GM12873 (cell line): ENCODE measurements around the gene MROH7.

Source experiments
- TF ChIP-seq, protein P1 (sequence below): IDR thresholded peaks from 2 replicates; pipeline ENCODE4 v1.5.1; 2012; ENCODE audit warnings: low read depth, mild to moderate bottlenecking, moderate library complexity, low read length, control low read depth; ENCODE audit not compliant: insufficient read depth; ENCODE audit errors: missing control alignments

The MROH7 gene

DNA sequence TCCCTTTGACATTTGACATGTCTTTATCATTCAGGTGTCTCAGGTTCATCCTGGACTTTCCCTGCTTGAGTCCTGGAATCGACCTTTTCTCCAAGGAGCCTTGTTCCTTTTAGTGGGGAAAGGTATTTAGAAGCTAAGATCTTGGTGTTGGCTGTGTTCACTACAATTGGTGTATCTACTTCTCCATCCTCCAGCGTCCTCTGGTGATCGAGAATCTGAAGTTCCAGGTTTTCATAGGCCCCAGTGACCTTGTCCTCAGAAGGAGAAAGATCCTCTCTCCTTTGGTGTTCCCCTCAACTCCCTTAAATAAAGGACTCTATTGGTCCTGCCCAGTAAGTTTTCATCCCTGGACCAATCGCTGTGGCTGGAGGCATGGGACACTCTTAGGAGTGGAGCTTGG is 22.1 kb downstream of the MROH7 start:
- TF ChIP-seq, protein P1, sequence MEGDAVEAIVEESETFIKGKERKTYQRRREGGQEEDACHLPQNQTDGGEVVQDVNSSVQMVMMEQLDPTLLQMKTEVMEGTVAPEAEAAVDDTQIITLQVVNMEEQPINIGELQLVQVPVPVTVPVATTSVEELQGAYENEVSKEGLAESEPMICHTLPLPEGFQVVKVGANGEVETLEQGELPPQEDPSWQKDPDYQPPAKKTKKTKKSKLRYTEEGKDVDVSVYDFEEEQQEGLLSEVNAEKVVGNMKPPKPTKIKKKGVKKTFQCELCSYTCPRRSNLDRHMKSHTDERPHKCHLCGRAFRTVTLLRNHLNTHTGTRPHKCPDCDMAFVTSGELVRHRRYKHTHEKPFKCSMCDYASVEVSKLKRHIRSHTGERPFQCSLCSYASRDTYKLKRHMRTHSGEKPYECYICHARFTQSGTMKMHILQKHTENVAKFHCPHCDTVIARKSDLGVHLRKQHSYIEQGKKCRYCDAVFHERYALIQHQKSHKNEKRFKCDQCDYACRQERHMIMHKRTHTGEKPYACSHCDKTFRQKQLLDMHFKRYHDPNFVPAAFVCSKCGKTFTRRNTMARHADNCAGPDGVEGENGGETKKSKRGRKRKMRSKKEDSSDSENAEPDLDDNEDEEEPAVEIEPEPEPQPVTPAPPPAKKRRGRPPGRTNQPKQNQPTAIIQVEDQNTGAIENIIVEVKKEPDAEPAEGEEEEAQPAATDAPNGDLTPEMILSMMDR: no peak

DNA sequence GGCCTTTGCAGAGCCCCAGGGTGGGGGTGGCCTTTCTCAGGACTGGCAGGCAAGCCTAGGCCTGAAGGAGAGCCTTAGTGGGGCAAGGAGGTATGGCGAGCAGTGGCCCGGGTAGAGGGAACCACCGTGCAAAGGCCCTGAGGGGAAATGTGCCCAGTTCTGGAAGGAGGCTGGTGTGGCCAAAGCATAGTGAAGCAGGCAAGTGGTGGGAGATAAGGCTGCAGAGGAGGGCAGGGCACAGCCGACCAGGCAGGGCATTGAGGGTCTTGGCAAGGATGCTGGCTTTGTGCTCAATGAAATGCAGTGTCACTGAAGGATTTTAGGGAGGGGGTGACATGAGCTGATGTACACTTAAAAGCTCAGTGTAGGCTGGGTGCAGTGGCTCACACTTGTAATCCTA is 22.8 kb downstream of the MROH7 start:
- TF ChIP-seq, protein P1: no peak

DNA sequence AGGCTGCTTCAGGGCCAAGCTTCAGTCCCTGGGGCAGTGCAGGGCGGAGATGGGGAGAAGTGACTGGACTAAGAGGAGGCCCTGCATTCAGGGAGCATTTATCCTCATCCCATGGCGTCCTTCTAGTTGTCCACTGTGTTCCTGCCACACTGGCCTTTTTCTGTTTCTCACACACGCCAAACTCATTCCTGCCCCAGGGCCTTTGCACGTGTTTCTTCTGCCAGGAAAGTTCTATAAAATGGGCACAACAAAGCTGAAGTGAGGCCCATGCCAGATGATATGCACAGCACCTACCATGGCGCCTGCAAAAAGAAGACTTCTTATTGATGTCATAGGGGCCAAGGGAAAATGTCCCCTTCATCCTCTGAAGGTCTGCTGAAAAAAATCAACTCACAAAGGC is 24.3 kb downstream of the MROH7 start:
- TF ChIP-seq, protein P1: no peak

DNA sequence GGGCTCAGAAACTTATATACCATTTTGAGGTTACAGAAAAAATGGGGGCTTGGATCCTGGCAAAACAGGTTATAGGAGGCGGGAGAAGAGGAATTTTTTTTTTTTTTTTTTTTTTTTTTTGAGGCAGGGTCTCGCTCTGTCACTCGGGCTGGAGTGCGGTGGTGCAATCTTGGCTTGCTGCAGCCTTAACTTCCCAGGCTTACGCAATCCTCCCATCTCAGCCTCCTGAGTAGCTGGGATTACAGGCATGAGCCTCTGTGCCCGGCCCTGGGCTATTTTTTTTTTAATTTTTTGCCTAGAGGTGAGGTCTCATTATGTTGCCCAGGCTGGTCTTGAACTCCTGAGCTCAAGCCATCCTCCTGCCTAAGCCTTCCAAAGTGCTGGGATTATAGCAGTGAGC is 24.7 kb downstream of the MROH7 start:
- TF ChIP-seq, protein P1: no peak

DNA sequence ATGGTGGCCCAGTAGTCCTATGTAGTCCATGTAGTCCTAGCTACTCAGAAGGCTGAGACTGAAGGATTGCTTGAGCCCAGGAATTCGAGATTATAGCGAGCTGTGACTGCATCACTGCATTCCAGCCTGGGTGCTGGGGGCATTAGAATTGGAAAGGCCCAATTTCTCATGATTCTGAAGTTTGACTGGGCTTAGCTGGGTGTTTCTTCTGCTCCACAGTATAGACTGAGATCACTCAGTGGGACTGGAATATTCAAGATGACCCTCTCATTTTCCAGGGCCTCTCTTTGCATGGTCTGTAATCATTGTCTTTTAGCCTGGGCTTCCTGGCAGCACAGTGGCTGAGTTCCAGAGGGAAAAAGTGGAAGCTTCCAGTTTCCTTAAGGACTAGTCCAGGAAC is 26.2 kb downstream of the MROH7 start:
- TF ChIP-seq, protein P1: no peak

DNA sequence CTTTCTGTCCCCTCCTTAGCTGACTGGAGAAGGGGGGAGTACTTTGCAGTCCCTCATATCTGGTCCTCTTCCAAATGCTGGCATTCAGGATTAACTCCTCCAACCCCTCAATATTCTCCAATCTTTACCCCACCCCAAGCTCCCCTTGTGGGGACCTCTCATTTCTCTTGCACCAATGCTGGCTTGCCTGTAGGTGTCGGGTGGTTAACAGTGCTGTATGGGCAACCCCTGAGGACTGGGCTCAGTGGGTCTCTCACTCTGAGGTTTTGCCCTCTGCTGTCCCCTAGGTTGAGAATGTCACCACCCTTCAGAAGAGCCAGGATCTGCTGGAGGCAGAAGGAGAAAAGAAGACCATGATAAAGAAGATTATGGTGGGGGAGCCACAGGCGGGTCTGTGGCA is 27.0 kb downstream of the MROH7 start:
- TF ChIP-seq, protein P1: no peak

DNA sequence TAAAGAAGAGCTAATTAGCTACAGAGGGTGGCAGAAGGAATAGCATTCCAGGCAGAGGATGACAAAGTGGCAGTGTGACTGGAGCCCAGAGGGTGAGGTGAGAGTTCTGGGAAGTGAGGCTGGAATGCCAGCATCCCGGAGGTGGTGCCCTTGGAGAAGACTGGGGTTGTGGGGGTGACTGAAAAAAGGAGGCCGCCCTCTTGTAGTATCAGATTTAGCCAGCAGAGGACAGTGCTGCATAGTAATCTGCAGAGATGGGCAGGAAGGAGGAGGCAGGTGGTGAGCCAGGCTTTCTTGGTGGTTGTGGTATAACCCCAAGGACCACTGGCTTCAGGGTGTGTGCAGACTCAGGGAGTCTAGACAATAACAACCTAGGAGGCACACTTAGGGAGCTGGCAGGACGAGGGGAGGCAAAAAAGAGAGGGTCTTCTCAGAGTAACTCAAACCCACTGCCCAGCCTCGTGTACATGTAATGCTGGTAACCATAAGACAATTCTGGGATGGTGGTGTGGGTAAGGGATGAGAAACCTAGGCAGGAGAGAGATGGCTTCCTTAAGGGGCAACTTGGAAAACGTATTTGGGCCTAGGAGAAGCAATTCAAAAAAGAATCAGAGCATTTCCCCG is 30.5 kb downstream of the MROH7 start:
- TF ChIP-seq, protein P1: peak; percentile 98
